SK-N-SH (cell line): ENCODE measurements around the gene OR2T8.

Experiments
- CTCF ChIP-seq: fragments of 200-600 bp; sonication (generic); IDR thresholded peaks from 2 replicates; pipeline ENCODE4 v1.6.1; 2017; ENCODE audit warnings: antibody characterized with exemption, mild to moderate bottlenecking, moderate library complexity
- EZH2phosphoT487 ChIP-seq: fragments of 200-600 bp; sonication (generic); IDR thresholded peaks from 2 replicates; pipeline ENCODE4 v1.6.1; 2017; ENCODE audit warnings: low read depth, mixed run types, mild to moderate bottlenecking, antibody characterized with exemption, moderate library complexity, borderline replicate concordance
- GATA2 ChIP-seq: sonication (generic); formaldehyde crosslinking; IDR thresholded peaks from 2 replicates; pipeline ENCODE4 v1.5.0; 2020; ENCODE audit warnings: mild to moderate bottlenecking, missing genetic modification reagents
- PBX3 ChIP-seq: IDR thresholded peaks from 2 replicates; pipeline ENCODE4; 2012
- RAD21 ChIP-seq: IDR thresholded peaks from 2 replicates; pipeline ENCODE4 v1.6.1; 2012; ENCODE audit warnings: mild to moderate bottlenecking, low read length
- RCOR1 ChIP-seq: fragments of 150-350 bp; IDR thresholded peaks from 2 replicates; pipeline ENCODE4 v1.6.1; 2017; ENCODE audit warnings: antibody characterized with exemption, low read length

- no peak for TF ChIP-seq CTCF
- no peak for TF ChIP-seq GATA2 (CRISPR knock-in tag)
- TF ChIP-seq EZH2phosphoT487 = no peak
- TF ChIP-seq PBX3 = no peak
- no peak for TF ChIP-seq RAD21
- TF ChIP-seq RCOR1 = no peak
Observed at GRCh38 chr1:247942624-247943023, 22.6 kb downstream of the OR2T8 start.
